Caco-2 (cell line): ENCODE measurements around the gene ATG14. TPM values are rescaled to one million over a fixed set of nuclear protein-coding genes. Genes with fewer than 3 reads are reported as not detected.
A peak's percentile ranks its signal among the peaks of the same experiment; 100 is the strongest.
"Not testable (repeated sequence)": the region's sequence is repeated elsewhere in the genome, so short reads cannot be mapped to it uniquely, and the experiment has no call there.

Experiments used
- BruUV-seq: library from RNA; stranded (reverse); fragments of 400-500 nt; replicated peaks from 2 replicates; lab custom pipeline; 2021; lab: Mats Ljungman, UMichigan
- CTCF ChIA-PET: fragments of 300-600 bp; sonication (Branson Sonifier 250); formaldehyde crosslinking; loops from one replicate; lab custom pipeline; 2022; ENCODE audit warnings: antibody characterized with exemption; lab: Charles Lee
- POLR2A ChIA-PET: fragments of 300-600 bp; sonication (Branson Sonifier 250); formaldehyde crosslinking; loops from one replicate; lab custom pipeline; 2022; ENCODE audit warnings: antibody characterized with exemption; lab: Charles Lee
- DNase-seq, 2 experiments: peaks; one replicate each; pipeline versions ENCODE4 v3.0.0 to v3.0.0-alpha.2; 2020 to 2022
- H3K27me3 ChIP-seq: replicated peaks from 2 replicates; pipeline ENCODE4 v1.6.0; 2011; ENCODE audit warnings: low read length; ENCODE audit not compliant: control insufficient read depth, insufficient read depth
- H3K36me3 ChIP-seq: 2 replicates; pipeline ENCODE4 v1.5.1; 2011; ENCODE audit warnings: low read length; ENCODE audit not compliant: control insufficient read depth, insufficient read depth
- H3K4me1 ChIP-seq: fragments of 250-450 bp; sonication (Bioruptor Pico); 2 replicates; pipeline ENCODE4 v1.5.1; 2020; ENCODE audit warnings: mild to moderate bottlenecking
- H3K4me3 ChIP-seq: 2 replicates; pipeline ENCODE4 v1.5.1; 2011; ENCODE audit warnings: low read depth, mild to moderate bottlenecking, control low read depth, low read length
- H3K9me3 ChIP-seq: fragments of 250-450 bp; sonication (Bioruptor Pico); 2 replicates; pipeline ENCODE4 v1.5.1; 2020; ENCODE audit warnings: mild to moderate bottlenecking, moderate library complexity
- H3K27ac Mint-ChIP-seq: one replicate; pipeline ENCODE4 v1.8.0; 2022; ENCODE audit warnings: mixed read lengths; ENCODE audit not compliant: unreplicated experiment
- H3K27me3 Mint-ChIP-seq: one replicate; pipeline ENCODE4 v1.8.0; 2022; ENCODE audit warnings: mixed read lengths; ENCODE audit not compliant: insufficient read depth, unreplicated experiment
- H3K36me3 Mint-ChIP-seq: one replicate; pipeline ENCODE4 v1.8.0; 2022; ENCODE audit warnings: mild to moderate bottlenecking, mixed read lengths; ENCODE audit not compliant: insufficient read depth, unreplicated experiment
- H3K4me1 Mint-ChIP-seq: one replicate; pipeline ENCODE4 v1.8.0; 2022; ENCODE audit warnings: low read depth, mixed read lengths; ENCODE audit not compliant: unreplicated experiment
- H3K4me3 Mint-ChIP-seq: one replicate; pipeline ENCODE4 v1.8.0; 2022; ENCODE audit warnings: mild to moderate bottlenecking, moderate library complexity, mixed read lengths; ENCODE audit not compliant: unreplicated experiment
- H3K9me3 Mint-ChIP-seq: one replicate; pipeline ENCODE4 v1.8.0; 2022; ENCODE audit warnings: mixed read lengths; ENCODE audit not compliant: unreplicated experiment
- intact Hi-C: fragments of 100-400 bp; cut with micrococcal nuclease; formaldehyde crosslinking; loops from one replicate; pipeline ENCODE4 v1.10.0; 2022; ENCODE audit not compliant: unreplicated experiment
- total RNA-seq: library from RNA; stranded (reverse); gene quantifications from 2 replicates; pipeline ENCODE4 v1.2.3, GENCODE V29; 2022
- TF ChIP-seq, protein P1 (sequence below), 2 experiments: fragments of 200-600 bp in 1 of 2; IDR thresholded peaks; 1 replicate in 1 of 2; 2 replicates in 1 of 2; pipeline versions ENCODE4 v1.5.1 to v1.8.0; 2011 to 2022; ENCODE audit warnings: antibody characterized with exemption in 1 of 2, control low read depth in 1 of 2, inconsistent platforms in 1 of 2, low read depth in 1 of 2, low read length in 1 of 2, mild to moderate bottlenecking in 1 of 2, moderate library complexity in 1 of 2; ENCODE audit not compliant: insufficient read depth in 1 of 2, severe bottlenecking in 1 of 2, unreplicated experiment in 1 of 2

The ATG14 gene
- total RNA-seq, 1 experiment from 2014 or later = 13.1 TPM

DNA sequence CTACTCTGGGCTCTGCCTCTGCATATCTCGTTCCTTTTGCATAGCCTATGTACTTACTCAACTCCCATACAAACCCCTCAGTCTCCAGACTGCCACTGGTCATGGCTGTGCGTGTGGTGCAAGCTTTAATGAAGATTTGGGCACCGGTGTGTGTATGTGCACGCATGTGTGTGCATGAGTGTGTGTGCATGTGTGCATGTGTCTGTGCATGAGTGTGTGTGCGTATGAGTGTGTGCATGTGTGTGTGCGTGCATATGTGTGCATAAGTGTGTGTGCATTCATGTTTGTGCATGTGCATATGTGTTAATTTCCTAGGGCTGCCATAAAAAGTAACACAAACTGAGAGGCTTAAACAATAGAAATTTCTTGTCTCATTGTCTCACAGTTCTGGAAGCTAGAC lies 45.9 kb upstream of the ATG14 start:
- Histone ChIP-seq H3K9me3 (no peaks in the 10 kb centered on the region), H3K4me3 (no peak overlapping the region), H3K27me3 (no peaks in the 10 kb centered on the region), H3K36me3 (no peaks in the 10 kb centered on the region), H3K4me1 (peaks cover 12% of the 10 kb centered on the region)
- ChIA-PET CTCF (no interaction called here), POLR2A (no interaction called here)
- Mint-ChIP-seq H3K9me3 (no peaks in the 10 kb centered on the region), H3K4me3 (no peak overlapping the region), H3K27ac (no peak overlapping the region), H3K27me3 (no peaks in the 10 kb centered on the region), H3K4me1 (peaks cover 15% of the 10 kb centered on the region), H3K36me3 (no peaks in the 10 kb centered on the region)
- BruUV-seq = no TSS peak
- TF ChIP-seq, protein P1, sequence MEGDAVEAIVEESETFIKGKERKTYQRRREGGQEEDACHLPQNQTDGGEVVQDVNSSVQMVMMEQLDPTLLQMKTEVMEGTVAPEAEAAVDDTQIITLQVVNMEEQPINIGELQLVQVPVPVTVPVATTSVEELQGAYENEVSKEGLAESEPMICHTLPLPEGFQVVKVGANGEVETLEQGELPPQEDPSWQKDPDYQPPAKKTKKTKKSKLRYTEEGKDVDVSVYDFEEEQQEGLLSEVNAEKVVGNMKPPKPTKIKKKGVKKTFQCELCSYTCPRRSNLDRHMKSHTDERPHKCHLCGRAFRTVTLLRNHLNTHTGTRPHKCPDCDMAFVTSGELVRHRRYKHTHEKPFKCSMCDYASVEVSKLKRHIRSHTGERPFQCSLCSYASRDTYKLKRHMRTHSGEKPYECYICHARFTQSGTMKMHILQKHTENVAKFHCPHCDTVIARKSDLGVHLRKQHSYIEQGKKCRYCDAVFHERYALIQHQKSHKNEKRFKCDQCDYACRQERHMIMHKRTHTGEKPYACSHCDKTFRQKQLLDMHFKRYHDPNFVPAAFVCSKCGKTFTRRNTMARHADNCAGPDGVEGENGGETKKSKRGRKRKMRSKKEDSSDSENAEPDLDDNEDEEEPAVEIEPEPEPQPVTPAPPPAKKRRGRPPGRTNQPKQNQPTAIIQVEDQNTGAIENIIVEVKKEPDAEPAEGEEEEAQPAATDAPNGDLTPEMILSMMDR (IDR thresholded peaks at IDR 0.05; ENCODE audit: insufficient read depth in 1 of 2, low read depth in 1 of 2, low read length in 1 of 2, severe bottlenecking in 1 of 2, unreplicated experiment in 1 of 2) = no peak
- no peak for DNase-seq
- intact Hi-C loops = no loop called here

- H3K27ac Mint-ChIP-seq, H3K36me3 ChIP-seq, intact Hi-C loops, H3K36me3 Mint-ChIP-seq, BruUV-seq, DNase-seq, H3K27me3 Mint-ChIP-seq, H3K9me3 Mint-ChIP-seq, H3K27me3 ChIP-seq, H3K4me3 ChIP-seq, CTCF ChIA-PET, POLR2A ChIA-PET, H3K4me3 Mint-ChIP-seq, H3K9me3 ChIP-seq: not testable (repeated sequence)
- peaks cover 12% of the 10 kb centered on the region for H3K4me1 ChIP-seq
- peaks cover 15% of the 10 kb centered on the region for H3K4me1 Mint-ChIP-seq
Observed at GRCh38 chr14:55456411-55456810, 44.8 kb upstream of the ATG14 start.

DNA sequence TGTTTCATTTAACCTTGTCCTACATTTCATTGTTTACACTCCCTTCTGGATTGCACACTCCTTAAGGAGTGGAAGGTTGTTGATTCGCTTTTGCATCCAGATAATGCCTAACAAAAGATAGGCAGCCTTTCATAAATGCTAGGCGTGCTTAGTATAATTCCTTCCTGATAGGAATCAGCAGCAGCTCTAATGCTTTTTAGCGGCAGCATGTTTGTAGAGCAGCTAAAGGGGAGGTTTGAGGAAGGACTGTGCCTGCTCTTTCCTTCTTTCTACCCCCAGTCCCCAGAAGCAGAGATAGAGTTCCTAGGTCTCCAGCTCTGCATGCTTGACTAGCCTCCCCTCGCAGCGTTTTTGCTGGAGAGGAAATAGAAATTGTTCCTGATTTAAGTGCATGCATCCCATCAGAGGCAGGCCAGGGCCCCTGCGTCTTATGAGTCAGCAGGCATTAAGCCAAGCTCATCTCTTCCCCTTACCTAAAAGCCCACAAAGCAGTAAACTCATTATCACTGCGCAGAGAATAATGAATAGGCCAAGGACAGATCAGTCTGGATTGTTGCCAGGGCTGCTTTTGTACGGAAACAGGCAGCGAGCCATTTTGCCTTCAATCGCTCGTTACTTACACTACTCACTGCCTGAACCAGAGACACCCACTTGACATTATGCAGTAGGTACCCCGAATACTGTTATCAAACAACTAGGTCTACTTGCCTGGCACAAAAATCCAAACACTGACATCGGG lies 42.8 kb upstream of the ATG14 start:
- Histone ChIP-seq H3K27me3 (no peaks in the 10 kb centered on the region), H3K9me3 (no peaks in the 10 kb centered on the region), H3K36me3 (no peaks in the 10 kb centered on the region), H3K4me1 (peaks cover 12% of the 10 kb centered on the region), H3K4me3 (no peak overlapping the region)
- no peaks in the 10 kb centered on the region for H3K27me3 Mint-ChIP-seq
- H3K9me3 Mint-ChIP-seq = no peaks in the 10 kb centered on the region
- CTCF ChIA-PET = interaction anchor here (0.6 kb wide), 1 partner anchor 15 kb away, joined by 3 read pairs; no protein-coding TSS in a partner anchor
- H3K4me3 Mint-ChIP-seq = no peak overlapping the region
- BruUV-seq = no TSS peak
- peaks cover 15% of the 10 kb centered on the region for H3K4me1 Mint-ChIP-seq
- no peak for DNase-seq
- peak overlapping the region; percentile 5 for H3K27ac Mint-ChIP-seq
- TF ChIP-seq, protein P1 (IDR thresholded peaks at IDR 0.05; ENCODE audit: insufficient read depth in 1 of 2, low read depth in 1 of 2, low read length in 1 of 2, severe bottlenecking in 1 of 2, unreplicated experiment in 1 of 2) = no peak
- intact Hi-C loops = loop anchor here (5.0 kb wide), 1 partner anchor 128 kb away; the partner anchor contains the start of gene KTN1
- H3K36me3 Mint-ChIP-seq = no peaks in the 10 kb centered on the region
- POLR2A ChIA-PET = no interaction called here
